HEK293 (cell line): ENCODE data around the gene PCBP3.

Experiments used
- CTCF ChIA-PET: fragments of 350-600 bp; formaldehyde crosslinking; extraction: SDS; loops from one replicate; lab custom pipeline; 2021; ENCODE audit warnings: antibody characterized with exemption; lab: Yijun Ruan, JAX
- POLR2A ChIA-PET: fragments of 300-600 bp; formaldehyde crosslinking; extraction: SDS; loops from one replicate; lab custom pipeline; 2020; ENCODE audit warnings: antibody characterized with exemption, inconsistent platforms; lab: Yijun Ruan, JAX
- H3K27ac ChIP-seq: fragments of 200-500 bp; sonication (Bioruptor generic); 2 replicates; pipeline ENCODE4 v1.5.1; 2014; ENCODE audit warnings: low read depth, low read length, control low read depth, inconsistent platforms; ENCODE audit errors: extremely low read depth
- H3K36me3 ChIP-seq, 2 experiments: fragments of 200-500 bp in 1 of 2; sonication (Bioruptor generic) in 1 of 2; 1 replicate in 1 of 2; 2 replicates in 1 of 2; pipeline ENCODE4 v1.5.1; 2014 to 2017; ENCODE audit warnings: inconsistent platforms in 2 of 2, low read length in 2 of 2; ENCODE audit not compliant: control insufficient read depth in 2 of 2, insufficient read depth in 1 of 2
- H3K4me1 ChIP-seq: fragments of 200-500 bp; sonication (Bioruptor generic); 2 replicates; pipeline ENCODE4 v1.5.1; 2014; ENCODE audit warnings: mild to moderate bottlenecking, low read length, inconsistent platforms; ENCODE audit not compliant: control insufficient read depth, insufficient read depth
- H3K4me3 ChIP-seq: 2 replicates; pipeline ENCODE4 v1.5.1; 2011; ENCODE audit warnings: low read depth, mild to moderate bottlenecking, control low read depth, low read length, moderate library complexity
- H3K9me3 ChIP-seq: fragments of 200-500 bp; sonication (Bioruptor generic); 2 replicates; pipeline ENCODE4 v1.5.1; 2014; ENCODE audit warnings: low read depth, low read length, inconsistent platforms; ENCODE audit not compliant: control insufficient read depth, insufficient read depth
- BCL6B ChIP-seq: fragments of 450-650 bp; formaldehyde crosslinking; IDR thresholded peaks from 2 replicates; pipeline ENCODE4 v1.5.1; 2017; ENCODE audit warnings: missing biosample characterization, missing genetic modification characterization
- EGR2 ChIP-seq: fragments of 450-650 bp; formaldehyde crosslinking; IDR thresholded peaks from 2 replicates; pipeline ENCODE4 v1.5.1; 2016; ENCODE audit warnings: low read depth, missing biosample characterization, missing genetic modification characterization
- GLIS1 ChIP-seq: fragments of 450-650 bp; formaldehyde crosslinking; IDR thresholded peaks from 2 replicates; pipeline ENCODE4 v1.5.1; 2016; ENCODE audit warnings: missing biosample characterization, missing genetic modification characterization
- KLF7 ChIP-seq: fragments of 450-650 bp; formaldehyde crosslinking; IDR thresholded peaks from 2 replicates; pipeline ENCODE4 v1.5.1; 2016; ENCODE audit warnings: missing biosample characterization, missing genetic modification characterization, borderline replicate concordance
- REST ChIP-seq: fragments of 450-650 bp; formaldehyde crosslinking; IDR thresholded peaks from 2 replicates; pipeline ENCODE4 v1.5.1; 2016; ENCODE audit warnings: missing biosample characterization, missing genetic modification characterization
- ZBTB48 ChIP-seq: fragments of 450-650 bp; formaldehyde crosslinking; IDR thresholded peaks from 2 replicates; pipeline ENCODE4 v1.5.1; 2016; ENCODE audit warnings: missing biosample characterization, missing genetic modification characterization
- ZNF16 ChIP-seq: fragments of 450-650 bp; formaldehyde crosslinking; IDR thresholded peaks from 2 replicates; pipeline ENCODE4 v1.5.1; 2016; ENCODE audit warnings: low read depth, missing biosample characterization, missing genetic modification characterization
- ZNF175 ChIP-seq: fragments of 450-650 bp; formaldehyde crosslinking; IDR thresholded peaks from 2 replicates; pipeline ENCODE4 v1.5.1; 2016; ENCODE audit warnings: missing biosample characterization, missing genetic modification characterization
- ZNF280D ChIP-seq: fragments of 450-650 bp; formaldehyde crosslinking; IDR thresholded peaks from 2 replicates; pipeline ENCODE4 v1.5.1; 2016; ENCODE audit warnings: missing biosample characterization, missing genetic modification characterization
- ZNF302 ChIP-seq: fragments of 450-650 bp; formaldehyde crosslinking; IDR thresholded peaks from 2 replicates; pipeline ENCODE4 v1.5.1; 2016; ENCODE audit warnings: missing biosample characterization, missing genetic modification characterization, low read depth
- ZNF311 ChIP-seq: fragments of 450-650 bp; formaldehyde crosslinking; IDR thresholded peaks from 2 replicates; pipeline ENCODE4 v1.5.1; 2017; ENCODE audit warnings: missing biosample characterization, missing genetic modification characterization, borderline replicate concordance
- ZNF426 ChIP-seq: fragments of 450-650 bp; formaldehyde crosslinking; IDR thresholded peaks from 2 replicates; pipeline ENCODE4 v1.5.1; 2017; ENCODE audit warnings: missing biosample characterization, missing genetic modification characterization, mild to moderate bottlenecking, inconsistent platforms, moderate library complexity
- ZNF473 ChIP-seq: fragments of 450-650 bp; formaldehyde crosslinking; IDR thresholded peaks from 2 replicates; pipeline ENCODE4 v1.5.1; 2017; ENCODE audit warnings: missing biosample characterization, missing genetic modification characterization
- ZNF670 ChIP-seq: fragments of 450-650 bp; formaldehyde crosslinking; IDR thresholded peaks from 2 replicates; pipeline ENCODE4 v1.5.1; 2016; ENCODE audit warnings: missing biosample characterization, missing genetic modification characterization, low read depth
- ZNF837 ChIP-seq: fragments of 450-650 bp; formaldehyde crosslinking; IDR thresholded peaks from 2 replicates; pipeline ENCODE4 v1.5.1; 2016; ENCODE audit warnings: missing biosample characterization, missing genetic modification characterization
- TF ChIP-seq, protein P1 (sequence below): fragments of 450-650 bp; formaldehyde crosslinking; IDR thresholded peaks from 2 replicates; pipeline ENCODE4 v1.5.1; 2017; ENCODE audit warnings: missing biosample characterization, missing genetic modification characterization
- TF ChIP-seq, protein P2 (sequence below): fragments of 450-650 bp; formaldehyde crosslinking; conservative IDR thresholded peaks from 2 replicates; pipeline ENCODE4 v1.5.1; 2016; ENCODE audit warnings: low read depth, missing biosample characterization, missing genetic modification characterization

PCBP3 gene

GRCh38 chr21:45894906-45895777, 251.6 kb downstream of the PCBP3 start:
- POLR2A ChIA-PET, result no interaction called here
- no peak overlapping the region for H3K4me3 ChIP-seq
- no peaks in the 10 kb centered on the region for H3K36me3 ChIP-seq
- CTCF ChIA-PET, result interaction anchor here (0.5 to 1.4 kb wide), 2 partner anchors 28 to 31 kb away, joined by 3 to 4 read pairs; no protein-coding TSS in a partner anchor
- no peaks in the 10 kb centered on the region for H3K9me3 ChIP-seq
- TF ChIP-seq KLF7 (no peak), ZNF16 (tag by site-specific recombination) (no peak), BCL6B (tag by site-specific recombination) (no peak), GLIS1 (tag by site-specific recombination) (no peak), ZNF670 (tag by site-specific recombination) (no peak), ZNF302 (tag by site-specific recombination) (no peak), ZNF280D (tag by site-specific recombination) (no peak), ZBTB48 (no peak), ZNF311 (tag by site-specific recombination) (no peak), ZNF175 (tag by site-specific recombination) (no peak)
- no peak overlapping the region for H3K27ac ChIP-seq
- H3K4me1 ChIP-seq, result no peaks in the 10 kb centered on the region

DNA sequence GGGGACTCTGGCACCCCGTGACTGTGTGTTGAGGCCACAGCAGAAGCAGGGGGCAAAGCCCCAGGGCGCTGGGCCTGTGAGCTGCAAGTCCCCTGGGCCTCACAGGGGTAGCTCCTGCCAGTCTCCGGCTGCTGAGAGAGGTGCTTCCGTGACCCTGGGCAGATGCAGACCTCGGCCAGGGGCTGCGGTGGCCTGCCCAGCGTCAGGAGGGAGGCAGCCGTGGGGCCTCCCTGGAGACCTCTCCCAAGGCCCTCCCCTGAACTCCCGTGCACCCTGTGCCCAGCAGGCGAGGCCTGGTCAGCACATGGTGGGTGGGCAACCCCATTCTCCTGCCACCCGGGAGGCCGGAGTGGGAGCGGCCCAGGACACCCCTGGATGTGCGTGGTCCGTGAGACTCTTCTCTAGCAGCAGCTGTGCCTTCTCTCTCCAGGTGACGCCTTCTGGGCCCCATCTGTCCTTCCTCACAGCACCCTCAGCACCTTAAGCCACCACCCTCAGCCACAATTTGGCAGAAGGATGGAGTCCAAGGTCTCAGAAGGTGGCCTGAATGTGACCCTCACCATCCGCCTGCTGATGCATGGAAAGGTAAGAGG, 252.3 kb downstream of the PCBP3 start:
- Histone ChIP-seq H3K9me3 (no peaks in the 10 kb centered on the region), H3K36me3 (no peaks in the 10 kb centered on the region), H3K4me1 (no peaks in the 10 kb centered on the region), H3K27ac (no peak overlapping the region), H3K4me3 (no peak overlapping the region)
- ChIA-PET CTCF (interaction anchor here (0.5 kb wide), 1 partner anchor 30 kb away, joined by 3 read pairs; no protein-coding TSS in a partner anchor), POLR2A (no interaction called here)
- TF ChIP-seq ZNF426 (tag by site-specific recombination) (no peak), ZNF16 (tag by site-specific recombination) (no peak), ZNF473 (tag by site-specific recombination) (no peak), REST (no peak), EGR2 (tag by site-specific recombination) (no peak), ZNF837 (tag by site-specific recombination) (no peak)
- TF ChIP-seq, protein P1, sequence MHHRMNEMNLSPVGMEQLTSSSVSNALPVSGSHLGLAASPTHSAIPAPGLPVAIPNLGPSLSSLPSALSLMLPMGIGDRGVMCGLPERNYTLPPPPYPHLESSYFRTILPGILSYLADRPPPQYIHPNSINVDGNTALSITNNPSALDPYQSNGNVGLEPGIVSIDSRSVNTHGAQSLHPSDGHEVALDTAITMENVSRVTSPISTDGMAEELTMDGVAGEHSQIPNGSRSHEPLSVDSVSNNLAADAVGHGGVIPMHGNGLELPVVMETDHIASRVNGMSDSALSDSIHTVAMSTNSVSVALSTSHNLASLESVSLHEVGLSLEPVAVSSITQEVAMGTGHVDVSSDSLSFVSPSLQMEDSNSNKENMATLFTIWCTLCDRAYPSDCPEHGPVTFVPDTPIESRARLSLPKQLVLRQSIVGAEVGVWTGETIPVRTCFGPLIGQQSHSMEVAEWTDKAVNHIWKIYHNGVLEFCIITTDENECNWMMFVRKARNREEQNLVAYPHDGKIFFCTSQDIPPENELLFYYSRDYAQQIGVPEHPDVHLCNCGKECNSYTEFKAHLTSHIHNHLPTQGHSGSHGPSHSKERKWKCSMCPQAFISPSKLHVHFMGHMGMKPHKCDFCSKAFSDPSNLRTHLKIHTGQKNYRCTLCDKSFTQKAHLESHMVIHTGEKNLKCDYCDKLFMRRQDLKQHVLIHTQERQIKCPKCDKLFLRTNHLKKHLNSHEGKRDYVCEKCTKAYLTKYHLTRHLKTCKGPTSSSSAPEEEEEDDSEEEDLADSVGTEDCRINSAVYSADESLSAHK (tag by site-specific recombination), result no peak
- TF ChIP-seq, protein P2, sequence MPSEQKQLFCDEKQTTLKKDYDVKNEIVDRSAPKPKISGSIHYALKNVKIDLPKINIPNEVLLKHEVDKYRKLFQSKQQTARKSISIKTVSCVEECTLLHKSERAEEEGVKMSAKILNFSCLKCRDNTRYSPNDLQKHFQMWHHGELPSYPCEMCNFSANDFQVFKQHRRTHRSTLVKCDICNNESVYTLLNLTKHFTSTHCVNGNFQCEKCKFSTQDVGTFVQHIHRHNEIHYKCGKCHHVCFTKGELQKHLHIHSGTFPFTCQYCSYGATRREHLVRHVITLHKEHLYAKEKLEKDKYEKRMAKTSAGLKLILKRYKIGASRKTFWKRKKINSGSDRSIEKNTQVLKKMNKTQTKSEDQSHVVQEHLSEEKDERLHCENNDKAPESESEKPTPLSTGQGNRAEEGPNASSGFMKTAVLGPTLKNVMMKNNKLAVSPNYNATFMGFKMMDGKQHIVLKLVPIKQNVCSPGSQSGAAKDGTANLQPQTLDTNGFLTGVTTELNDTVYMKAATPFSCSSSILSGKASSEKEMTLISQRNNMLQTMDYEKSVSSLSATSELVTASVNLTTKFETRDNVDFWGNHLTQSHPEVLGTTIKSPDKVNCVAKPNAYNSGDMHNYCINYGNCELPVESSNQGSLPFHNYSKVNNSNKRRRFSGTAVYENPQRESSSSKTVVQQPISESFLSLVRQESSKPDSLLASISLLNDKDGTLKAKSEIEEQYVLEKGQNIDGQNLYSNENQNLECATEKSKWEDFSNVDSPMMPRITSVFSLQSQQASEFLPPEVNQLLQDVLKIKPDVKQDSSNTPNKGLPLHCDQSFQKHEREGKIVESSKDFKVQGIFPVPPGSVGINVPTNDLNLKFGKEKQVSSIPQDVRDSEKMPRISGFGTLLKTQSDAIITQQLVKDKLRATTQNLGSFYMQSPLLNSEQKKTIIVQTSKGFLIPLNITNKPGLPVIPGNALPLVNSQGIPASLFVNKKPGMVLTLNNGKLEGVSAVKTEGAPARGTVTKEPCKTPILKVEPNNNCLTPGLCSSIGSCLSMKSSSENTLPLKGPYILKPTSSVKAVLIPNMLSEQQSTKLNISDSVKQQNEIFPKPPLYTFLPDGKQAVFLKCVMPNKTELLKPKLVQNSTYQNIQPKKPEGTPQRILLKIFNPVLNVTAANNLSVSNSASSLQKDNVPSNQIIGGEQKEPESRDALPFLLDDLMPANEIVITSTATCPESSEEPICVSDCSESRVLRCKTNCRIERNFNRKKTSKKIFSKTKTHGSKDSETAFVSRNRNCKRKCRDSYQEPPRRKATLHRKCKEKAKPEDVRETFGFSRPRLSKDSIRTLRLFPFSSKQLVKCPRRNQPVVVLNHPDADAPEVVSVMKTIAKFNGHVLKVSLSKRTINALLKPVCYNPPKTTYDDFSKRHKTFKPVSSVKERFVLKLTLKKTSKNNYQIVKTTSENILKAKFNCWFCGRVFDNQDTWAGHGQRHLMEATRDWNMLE (tag by site-specific recombination), result no peak
